RWPE2 (cell line): ENCODE measurements around the gene KIAA1217.
"Not testable (repeated sequence)": the region's sequence is repeated elsewhere in the genome, so short reads cannot be mapped to it uniquely, and the experiment has no call there.

ENCODE experiments used
- ATAC-seq: fragments of 200-7000 bp; cut with Tn5 transposase; 3 replicates; pipeline ENCODE4 v1.9.1; 2021; ENCODE audit warnings: low read depth
- DNase-seq: peaks from one replicate; pipeline ENCODE4 v3.0.0-alpha.2; 2020; ENCODE audit warnings: low spot score
- H3K27ac ChIP-seq: fragments of 450-650 bp; 2 replicates; pipeline ENCODE4 v1.5.1; 2017; ENCODE audit warnings: mild to moderate bottlenecking; ENCODE audit not compliant: poor library complexity, severe bottlenecking
- H3K27me3 ChIP-seq: fragments of 250-450 bp; sonication (Bioruptor Pico); 2 replicates; pipeline ENCODE4 v1.5.1; 2021; ENCODE audit warnings: mild to moderate bottlenecking, moderate library complexity; ENCODE audit not compliant: insufficient read depth, poor library complexity, severe bottlenecking
- H3K36me3 ChIP-seq: fragments of 250-450 bp; sonication (Bioruptor Pico); 2 replicates; pipeline ENCODE4 v1.5.1; 2020; ENCODE audit warnings: low read depth, mild to moderate bottlenecking, moderate library complexity
- H3K4me1 ChIP-seq: fragments of 250-450 bp; sonication (Bioruptor Pico); 2 replicates; pipeline ENCODE4 v1.5.1; 2021; ENCODE audit warnings: mild to moderate bottlenecking, moderate library complexity; ENCODE audit not compliant: insufficient read depth, poor library complexity, severe bottlenecking
- H3K4me3 ChIP-seq: fragments of 250-450 bp; sonication (Bioruptor Pico); 2 replicates; pipeline ENCODE4 v1.5.1; 2021; ENCODE audit warnings: mild to moderate bottlenecking, moderate library complexity; ENCODE audit not compliant: severe bottlenecking
- H3K9me3 ChIP-seq: fragments of 250-450 bp; sonication (Bioruptor Pico); 2 replicates; pipeline ENCODE4 v1.5.1; 2021; ENCODE audit warnings: mild to moderate bottlenecking, moderate library complexity; ENCODE audit not compliant: severe bottlenecking
- CTCF ChIP-seq: fragments of 450-650 bp; IDR thresholded peaks from one replicate; pipeline ENCODE4 v1.5.1; 2017; ENCODE audit warnings: mild to moderate bottlenecking, moderate library complexity; ENCODE audit not compliant: poor library complexity, severe bottlenecking

KIAA1217 gene

GRCh38 chr10:24438800-24439199, 229.9 kb downstream of the KIAA1217 start:
- H3K27me3 ChIP-seq: no peaks in the 10 kb centered on the region
- ATAC-seq (no peak), DNase-seq (no peak)
- H3K4me3 ChIP-seq: no peak overlapping the region
- H3K9me3 ChIP-seq: no peaks in the 10 kb centered on the region
- H3K27ac ChIP-seq: no peak overlapping the region
- H3K36me3 ChIP-seq: peaks cover 3% of the 10 kb centered on the region; the same call in 1 of the 2 replicates
- peaks cover 12% of the 10 kb centered on the region for H3K4me1 ChIP-seq
- no peak for TF ChIP-seq CTCF

DNA sequence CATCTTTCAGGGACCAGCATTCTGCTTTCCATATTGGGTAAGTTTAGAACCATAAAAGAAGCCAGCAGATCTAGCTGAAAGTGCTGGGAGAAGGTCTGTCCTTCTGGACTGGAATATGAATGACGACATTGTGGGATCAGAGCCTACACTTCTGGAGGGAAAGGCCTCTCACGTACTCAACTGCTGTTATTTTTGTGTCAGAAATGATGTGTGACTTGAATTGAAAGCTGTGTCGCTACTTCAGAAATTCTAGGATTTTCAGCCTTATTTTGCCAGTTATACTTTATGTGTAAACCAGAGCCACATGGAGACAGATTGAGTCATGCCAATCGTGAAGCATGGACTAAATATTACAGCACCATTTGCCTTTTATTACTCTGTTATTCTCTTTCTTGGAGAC, 231.0 kb downstream of the KIAA1217 start:
- Histone ChIP-seq H3K27ac (no peak overlapping the region), H3K4me1 (peaks cover 15% of the 10 kb centered on the region), H3K36me3 (peaks cover 3% of the 10 kb centered on the region; the same call in 1 of the 2 replicates), H3K27me3 (no peaks in the 10 kb centered on the region), H3K4me3 (no peak overlapping the region), H3K9me3 (no peaks in the 10 kb centered on the region)
- no peak for TF ChIP-seq CTCF
- ATAC-seq: no peak
- no peak for DNase-seq

DNA sequence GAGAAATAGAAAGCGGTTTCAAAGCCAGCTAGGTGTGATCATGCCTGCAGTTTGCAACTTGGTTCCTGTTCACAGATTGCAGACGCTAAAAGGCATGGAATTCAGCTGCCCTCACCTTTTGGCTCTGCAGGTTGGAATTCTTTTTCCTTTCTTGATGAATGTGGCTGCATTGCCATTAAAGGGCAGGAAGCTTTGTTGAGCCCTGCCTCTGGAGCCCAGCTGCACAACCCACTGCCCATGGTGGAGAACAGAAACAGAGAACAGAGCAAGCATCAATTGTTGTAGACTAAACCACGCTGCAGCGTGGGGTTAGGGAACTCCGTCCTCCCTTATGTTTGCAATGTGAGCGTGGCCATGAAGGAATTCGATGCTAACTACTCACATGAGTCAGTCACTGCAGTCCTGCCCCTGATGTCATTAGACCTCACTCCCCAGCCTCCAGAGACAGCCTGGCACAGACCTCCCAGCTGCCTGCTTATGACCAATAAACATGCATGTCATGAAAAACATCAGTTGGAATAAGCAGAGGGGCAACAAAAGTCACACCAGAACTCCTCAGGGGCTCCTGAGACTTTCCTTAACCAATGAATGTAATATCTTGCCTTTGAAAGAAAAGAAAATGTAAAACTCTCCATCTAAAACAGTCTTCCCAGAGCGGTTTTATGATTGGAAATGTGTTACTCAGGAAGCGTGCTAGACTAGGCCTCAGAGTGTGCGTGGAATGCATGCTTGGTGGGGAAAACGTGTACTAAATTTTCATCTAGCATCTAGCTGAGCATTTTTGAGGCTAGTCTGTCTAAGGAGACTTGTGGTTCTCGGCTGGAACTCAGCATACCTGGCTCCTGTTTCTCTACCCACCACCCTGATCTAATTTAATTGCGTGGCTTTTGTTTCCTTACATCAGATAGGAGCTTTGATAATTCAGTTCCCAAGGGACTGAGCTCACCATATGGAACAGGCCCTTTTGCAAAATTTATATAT, 232.2 kb downstream of the KIAA1217 start:
- no peak for TF ChIP-seq CTCF
- Histone ChIP-seq H3K27me3 (no peaks in the 10 kb centered on the region), H3K4me1 (peaks cover 6% of the 10 kb centered on the region), H3K9me3 (no peaks in the 10 kb centered on the region), H3K36me3 (peaks cover under 1% of the 10 kb centered on the region; the same call in 1 of the 2 replicates), H3K27ac (no peak overlapping the region), H3K4me3 (no peak overlapping the region)
- ATAC-seq (no peak), DNase-seq (no peak)

DNA sequence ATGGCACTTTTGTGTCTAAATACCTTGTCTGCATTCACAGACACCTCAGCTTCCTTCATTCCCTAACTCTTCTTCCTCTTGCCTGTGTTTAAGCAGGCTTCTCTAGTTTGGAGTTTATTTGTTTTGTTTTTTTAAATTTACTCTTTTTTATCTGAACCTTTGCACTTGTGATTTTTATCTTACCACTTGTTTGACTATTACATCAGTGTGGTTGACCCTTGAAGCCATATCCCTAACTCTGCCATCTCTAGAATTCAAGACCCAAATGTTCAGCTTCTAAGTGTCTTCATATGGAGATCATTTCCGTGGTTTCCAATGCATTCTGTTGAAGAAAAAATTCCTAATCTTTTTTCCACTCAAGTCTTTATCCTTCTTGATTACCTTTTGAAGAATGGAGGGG, 233.3 kb downstream of the KIAA1217 start:
- Histone ChIP-seq H3K36me3 (no peaks in the 10 kb centered on the region; the same call in 1 of the 2 replicates), H3K27ac (no peak overlapping the region), H3K9me3 (no peaks in the 10 kb centered on the region), H3K27me3 (no peaks in the 10 kb centered on the region), H3K4me3 (no peak overlapping the region), H3K4me1 (peaks cover 6% of the 10 kb centered on the region)
- TF ChIP-seq CTCF: no peak
- no peak for ATAC-seq
- DNase-seq: no peak

DNA sequence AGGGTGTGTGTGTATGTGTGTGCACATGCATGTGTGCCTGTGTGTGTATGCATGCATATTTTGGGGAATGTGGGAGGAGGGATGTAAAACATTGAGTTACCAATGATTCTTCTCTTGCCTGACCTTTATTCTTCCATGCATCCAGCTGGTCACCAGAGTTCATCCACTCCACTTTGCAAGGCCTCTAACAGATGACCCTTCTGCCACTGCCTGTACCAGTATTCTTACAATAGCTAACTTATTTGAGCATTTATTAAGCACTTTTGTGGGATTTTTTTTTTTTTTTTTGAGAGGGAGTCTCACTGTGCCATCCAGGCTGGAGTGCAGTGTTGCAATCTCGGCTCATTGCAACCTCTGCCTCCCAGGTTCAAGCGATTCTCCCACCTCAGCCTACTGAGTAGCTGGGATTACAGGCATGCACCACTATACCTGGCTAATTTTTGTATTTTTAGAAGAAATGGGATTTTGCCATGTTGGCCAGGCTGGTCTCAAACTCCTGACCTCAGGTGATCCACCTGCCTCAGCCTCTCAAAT, 233.8 kb downstream of the KIAA1217 start:
- H3K4me1 ChIP-seq, ATAC-seq, H3K27me3 ChIP-seq, DNase-seq, H3K27ac ChIP-seq, H3K9me3 ChIP-seq, H3K4me3 ChIP-seq, H3K36me3 ChIP-seq: not testable (repeated sequence)
